ENCODE data around the gene ATG16L2.

GRCh38 chr11:72764503-72764902 is 49.7 kb upstream of the ATG16L2 start:
- TF ChIP-seq, protein P1, sequence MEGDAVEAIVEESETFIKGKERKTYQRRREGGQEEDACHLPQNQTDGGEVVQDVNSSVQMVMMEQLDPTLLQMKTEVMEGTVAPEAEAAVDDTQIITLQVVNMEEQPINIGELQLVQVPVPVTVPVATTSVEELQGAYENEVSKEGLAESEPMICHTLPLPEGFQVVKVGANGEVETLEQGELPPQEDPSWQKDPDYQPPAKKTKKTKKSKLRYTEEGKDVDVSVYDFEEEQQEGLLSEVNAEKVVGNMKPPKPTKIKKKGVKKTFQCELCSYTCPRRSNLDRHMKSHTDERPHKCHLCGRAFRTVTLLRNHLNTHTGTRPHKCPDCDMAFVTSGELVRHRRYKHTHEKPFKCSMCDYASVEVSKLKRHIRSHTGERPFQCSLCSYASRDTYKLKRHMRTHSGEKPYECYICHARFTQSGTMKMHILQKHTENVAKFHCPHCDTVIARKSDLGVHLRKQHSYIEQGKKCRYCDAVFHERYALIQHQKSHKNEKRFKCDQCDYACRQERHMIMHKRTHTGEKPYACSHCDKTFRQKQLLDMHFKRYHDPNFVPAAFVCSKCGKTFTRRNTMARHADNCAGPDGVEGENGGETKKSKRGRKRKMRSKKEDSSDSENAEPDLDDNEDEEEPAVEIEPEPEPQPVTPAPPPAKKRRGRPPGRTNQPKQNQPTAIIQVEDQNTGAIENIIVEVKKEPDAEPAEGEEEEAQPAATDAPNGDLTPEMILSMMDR (IDR thresholded peaks at IDR 0.05) = peak; percentile 18 to 82 (median 48)
- no peak for TF ChIP-seq POLR2A (IDR thresholded peaks at IDR 0.05)
- TF ChIP-seq POLR2AphosphoS5 (IDR thresholded peaks at IDR 0.05) = peak in 1 of 3 donors; percentile 18
- TF ChIP-seq EP300 (IDR thresholded peaks at IDR 0.05; ENCODE audit: low read depth) = no peak
